ENCODE measurements around the gene LAMA2. TPM values are rescaled to one million over a fixed set of nuclear protein-coding genes. Genes with fewer than 3 reads are reported as not detected.

Gene LAMA2
- polyA plus RNA-seq, 3 donors: not detected

GRCh38 chr6:128882560-128882959, 378 bp upstream of the LAMA2 start:
- H3K79me2 ChIP-seq (ENCODE audit: insufficient read depth, low read length): no peaks in the 10 kb centered on the region
- Mint-ChIP-seq H3K27ac (no peak overlapping the region), H3K4me1 (no peaks in the 10 kb centered on the region), H3K9me3 (peaks cover 0 to 4% (median 2%) of the 10 kb centered on the region in 7 donors), H3K27me3 (ENCODE audit: low read depth in 3 of 3) (peaks cover 13 to 20% (median 16%) of the 10 kb centered on the region in 3 donors), H3K4me3 (peak overlapping the region in 1 of 2 donors; percentile 27), H3K36me3 (no peaks in the 10 kb centered on the region)
- H3K4me1 ChIP-seq (ENCODE audit: control insufficient read depth in 1 of 2, insufficient read depth in 2 of 2, low read length in 2 of 2): no peaks in the 10 kb centered on the region
- no peaks in the 10 kb centered on the region for H4K20me1 ChIP-seq (ENCODE audit: insufficient read depth, low read length)
- H3K9ac ChIP-seq (ENCODE audit: insufficient read depth, low read length, poor library complexity, severe bottlenecking): no peak overlapping the region
- no CpG with 5 or more reads among the region's 2 CpGs for WGBS (ENCODE audit: insufficient coverage)
- H3K36me3 ChIP-seq (replicated peaks in 1 of 2; ENCODE audit: control insufficient read depth in 1 of 2, insufficient read depth in 2 of 2, low read length in 2 of 2): no peaks in the 10 kb centered on the region
- H3K27ac ChIP-seq (ENCODE audit: low read depth in 1 of 2, low read length in 2 of 2): no peak overlapping the region
- no peak overlapping the region for H3K4me2 ChIP-seq (replicated peaks; ENCODE audit: extremely low read depth, low read length, poor library complexity, severe bottlenecking)
- DNase-seq: no peak
- H3K27me3 ChIP-seq (ENCODE audit: control insufficient read depth in 2 of 2, insufficient read depth in 2 of 2, low read length in 2 of 2): peaks cover 0 to 18% of the 10 kb centered on the region in 2 donors
- no peak for TF ChIP-seq CTCF (IDR thresholded peaks at IDR 0.05)
- no peak overlapping the region for H2AFZ ChIP-seq (ENCODE audit: insufficient read depth, low read depth, low read length, poor library complexity, severe bottlenecking)
- no peaks in the 10 kb centered on the region for H3K9me3 ChIP-seq (replicated peaks in 1 of 2; ENCODE audit: control insufficient read depth in 1 of 2, insufficient read depth in 1 of 2, low read length in 2 of 2)
- intact Hi-C loops (cut with micrococcal nuclease): no loop called here
- H3K4me3 ChIP-seq (replicated peaks in 1 of 3; ENCODE audit: low read depth in 2 of 3, low read length in 3 of 3): no peak overlapping the region

- WGBS (ENCODE audit: insufficient coverage): no CpG with 5 or more reads among the region's 2 CpGs
- H3K79me2 ChIP-seq (ENCODE audit: insufficient read depth, low read length): no peaks in the 10 kb centered on the region
- H3K27ac ChIP-seq (ENCODE audit: low read depth in 1 of 2, low read length in 2 of 2): no peak overlapping the region
- H3K4me2 ChIP-seq (replicated peaks; ENCODE audit: extremely low read depth, low read length, poor library complexity, severe bottlenecking): no peak overlapping the region
- H3K4me1 ChIP-seq (ENCODE audit: control insufficient read depth in 1 of 2, insufficient read depth in 2 of 2, low read length in 2 of 2): no peaks in the 10 kb centered on the region
- no peak overlapping the region for H3K9ac ChIP-seq (ENCODE audit: insufficient read depth, low read length, poor library complexity, severe bottlenecking)
- no peaks in the 10 kb centered on the region for H3K4me1 Mint-ChIP-seq
- H3K27ac Mint-ChIP-seq: no peak overlapping the region
- no peak overlapping the region for H3K4me3 ChIP-seq (replicated peaks in 1 of 3; ENCODE audit: low read depth in 2 of 3, low read length in 3 of 3)
- no peaks in the 10 kb centered on the region for H3K9me3 ChIP-seq (replicated peaks in 1 of 2; ENCODE audit: control insufficient read depth in 1 of 2, insufficient read depth in 1 of 2, low read length in 2 of 2)
- no peak for DNase-seq
- no peaks in the 10 kb centered on the region for H4K20me1 ChIP-seq (ENCODE audit: insufficient read depth, low read length)
- H3K36me3 ChIP-seq (replicated peaks in 1 of 2; ENCODE audit: control insufficient read depth in 1 of 2, insufficient read depth in 2 of 2, low read length in 2 of 2): no peaks in the 10 kb centered on the region
- no peaks in the 10 kb centered on the region for H3K36me3 Mint-ChIP-seq
- no peak overlapping the region for H3K4me3 Mint-ChIP-seq
- intact Hi-C loops (cut with micrococcal nuclease): no loop called here
- no peak for TF ChIP-seq CTCF (IDR thresholded peaks at IDR 0.05)
- H2AFZ ChIP-seq (ENCODE audit: insufficient read depth, low read depth, low read length, poor library complexity, severe bottlenecking): no peak overlapping the region
- peaks cover 0 to 18% of the 10 kb centered on the region in 2 donors for H3K27me3 ChIP-seq (ENCODE audit: control insufficient read depth in 2 of 2, insufficient read depth in 2 of 2, low read length in 2 of 2)
- H3K27me3 Mint-ChIP-seq (ENCODE audit: low read depth in 3 of 3): peaks cover 13 to 20% (median 16%) of the 10 kb centered on the region in 3 donors
- H3K9me3 Mint-ChIP-seq: peaks cover 0 to 4% (median 0%) of the 10 kb centered on the region in 7 donors
These were observed 968 bp downstream of the LAMA2 start for GRCh38 chr6:128883906-128884305.
